Measurements from ENCODE around the gene ARID3A. TPM values are rescaled to one million over a fixed set of nuclear protein-coding genes. Genes with fewer than 3 reads are reported as not detected.

Gene ARID3A
- total RNA-seq, 1 experiment from 2014 or later, result 28.9 TPM

GRCh38 chr19:989381-990081, 63.7 kb downstream of the ARID3A start:
- POLR2A ChIA-PET, result no interaction called here
- CTCF ChIA-PET, result interaction anchor here (0.5 kb wide), 1 partner anchor 100 kb away, joined by 3 read pairs; no protein-coding TSS in a partner anchor
- Histone ChIP-seq H3K4me1 (ENCODE audit: control insufficient read depth, insufficient read depth, low read length) (no peaks in the 10 kb centered on the region; the same call in 1 of the 2 replicates), H3K9me3 (ENCODE audit: control insufficient read depth, insufficient read depth, low read depth, low read length) (no peaks in the 10 kb centered on the region), H3K4me3 (ENCODE audit: low read depth in 2 of 2, low read length in 2 of 2) (no peak overlapping the region), H3K36me3 (ENCODE audit: control insufficient read depth, insufficient read depth, low read length) (peaks cover under 1% of the 10 kb centered on the region; the same call in 1 of the 2 replicates), H3K27ac (ENCODE audit: low read length) (no peak overlapping the region), H3K27me3 (ENCODE audit: control insufficient read depth, insufficient read depth, low read length) (no peaks in the 10 kb centered on the region)
- ATAC-seq, result no peak
- intact Hi-C loops (cut with micrococcal nuclease; ENCODE audit: unreplicated experiment), result no loop called here
- no TSS peak for BruUV-seq (replicated peaks)
- no peak for DNase-seq (ENCODE audit: low read depth, low spot score)
- TF ChIP-seq CTCF (IDR thresholded peaks at IDR 0.05) (no peak; the same call in 1 of the 2 replicates), TCF7L2 (IDR thresholded peaks at IDR 0.05; ENCODE audit: low read depth, low read length) (no peak), POLR2AphosphoS5 (IDR thresholded peaks at IDR 0.05; ENCODE audit: low read depth, low read length) (no peak), SIN3A (IDR thresholded peaks at IDR 0.05; ENCODE audit: borderline replicate concordance, insufficient read depth, low read depth, low read length) (no peak), REST (IDR thresholded peaks at IDR 0.05; ENCODE audit: insufficient read depth in 1 of 2, low read depth in 2 of 2, low read length in 1 of 2) (no peak)
- in situ Hi-C loops (cut with HindIII; ENCODE audit: low pct_unique_long_range_greater_than_20kb, low sequenced_read_pairs), result no loop called here

- H3K27ac ChIP-seq (ENCODE audit: low read length), result no peak overlapping the region
- no peaks in the 10 kb centered on the region for H3K36me3 ChIP-seq (ENCODE audit: control insufficient read depth, insufficient read depth, low read length)
- POLR2A ChIA-PET, result no interaction called here
- H3K4me3 ChIP-seq (ENCODE audit: low read depth in 2 of 2, low read length in 2 of 2), result no peak overlapping the region
- H3K27me3 ChIP-seq (ENCODE audit: control insufficient read depth, insufficient read depth, low read length), result no peaks in the 10 kb centered on the region
- CTCF ChIA-PET, result interaction anchor here (0.6 kb wide), 1 partner anchor 84 kb away, joined by 3 read pairs; no protein-coding TSS in a partner anchor
- no TSS peak for BruUV-seq (replicated peaks)
- in situ Hi-C loops (cut with HindIII; ENCODE audit: low pct_unique_long_range_greater_than_20kb, low sequenced_read_pairs), result no loop called here
- ATAC-seq, result no peak
- no peak for DNase-seq (ENCODE audit: low read depth, low spot score)
- H3K9me3 ChIP-seq (ENCODE audit: control insufficient read depth, insufficient read depth, low read depth, low read length), result no peaks in the 10 kb centered on the region
- H3K4me1 ChIP-seq (ENCODE audit: control insufficient read depth, insufficient read depth, low read length), result peaks cover 1% of the 10 kb centered on the region; the same call in 1 of the 2 replicates
- intact Hi-C loops (cut with micrococcal nuclease; ENCODE audit: unreplicated experiment), result no loop called here
- no peak for TF ChIP-seq REST (IDR thresholded peaks at IDR 0.05; ENCODE audit: insufficient read depth in 1 of 2, low read depth in 2 of 2, low read length in 1 of 2)
- no peak for TF ChIP-seq POLR2AphosphoS5 (IDR thresholded peaks at IDR 0.05; ENCODE audit: low read depth, low read length)
- TF ChIP-seq SIN3A (IDR thresholded peaks at IDR 0.05; ENCODE audit: borderline replicate concordance, insufficient read depth, low read depth, low read length), result no peak
- no peak for TF ChIP-seq CTCF (IDR thresholded peaks at IDR 0.05)
- TF ChIP-seq TCF7L2 (IDR thresholded peaks at IDR 0.05; ENCODE audit: low read depth, low read length), result no peak
Measured at GRCh38 chr19:990119-990571, 64.3 kb downstream of the ARID3A start.

Data from Panc1 (cell line).